Keratinocyte (primary cell): ENCODE measurements around the gene PRKAR1A. TPM values are rescaled to one million over a fixed set of nuclear protein-coding genes. Genes with fewer than 3 reads are reported as not detected.

Source experiments
- DNase-seq: peaks from one replicate; pipeline ENCODE4 v3.0.0-alpha.2; 2011; ENCODE audit warnings: low read depth, missing footprints, low spot score
- FAIRE-seq: peaks from 2 replicates; lab custom pipeline; 2011; peaks lifted over from hg19 to GRCh38; lab: Jason Lieb, UNC
- H2AFZ ChIP-seq: 2 replicates; pipeline ENCODE4 v1.6.0; 2012; ENCODE audit warnings: low read length, control low read depth, inconsistent platforms; ENCODE audit not compliant: control insufficient read depth
- H3K27ac ChIP-seq: 2 replicates; pipeline ENCODE4 v1.5.1; 2011; ENCODE audit warnings: low read length; ENCODE audit not compliant: control insufficient read depth, insufficient read depth
- H3K27me3 ChIP-seq: 3 replicates; pipeline ENCODE4 v1.6.0; 2011; ENCODE audit warnings: low read length; ENCODE audit not compliant: control insufficient read depth, insufficient read depth; ENCODE audit errors: extremely low read depth
- H3K36me3 ChIP-seq, 2 experiments: 2 replicates in 1 of 2; 3 replicates in 1 of 2; pipeline ENCODE4 v1.5.1; 2011; ENCODE audit warnings: low read length in 2 of 2, mild to moderate bottlenecking in 1 of 2; ENCODE audit not compliant: control insufficient read depth in 2 of 2, insufficient read depth in 2 of 2; ENCODE audit errors: extremely low read depth in 1 of 2
- H3K4me1 ChIP-seq: 3 replicates; pipeline ENCODE4 v1.5.1; 2011; ENCODE audit warnings: low read length; ENCODE audit not compliant: control insufficient read depth, insufficient read depth; ENCODE audit errors: extremely low read depth
- H3K4me2 ChIP-seq: 3 replicates; pipeline ENCODE4 v1.6.0; 2011; ENCODE audit warnings: low read depth, low read length; ENCODE audit not compliant: control insufficient read depth, insufficient read depth; ENCODE audit errors: extremely low read depth
- H3K4me3 ChIP-seq, 3 experiments: fragments of 200-600 bp in 1 of 3; sonication (generic) in 1 of 3; 2 replicates in 2 of 3; 3 replicates in 1 of 3; pipeline ENCODE4 v1.5.1; 2011 to 2016; ENCODE audit warnings: low read length in 3 of 3, mild to moderate bottlenecking in 3 of 3, control low read depth in 2 of 3, inconsistent platforms in 1 of 3, low read depth in 1 of 3, mixed read lengths in 1 of 3, mixed run types in 1 of 3, moderate library complexity in 1 of 3; ENCODE audit not compliant: control insufficient read depth in 2 of 3, insufficient read depth in 2 of 3; ENCODE audit errors: extremely low read depth in 1 of 3
- H3K79me2 ChIP-seq: 2 replicates; pipeline ENCODE4 v1.6.0; 2012; ENCODE audit warnings: low read length; ENCODE audit not compliant: control insufficient read depth, insufficient read depth
- H3K9ac ChIP-seq: 3 replicates; pipeline ENCODE4 v1.6.0; 2011; ENCODE audit warnings: low read length; ENCODE audit not compliant: control insufficient read depth, insufficient read depth; ENCODE audit errors: extremely low read depth
- H3K9me1 ChIP-seq: 3 replicates; pipeline ENCODE4 v1.6.0; 2011; ENCODE audit warnings: low read length; ENCODE audit not compliant: control insufficient read depth, insufficient read depth; ENCODE audit errors: extremely low read depth
- H3K9me3 ChIP-seq: 2 replicates; pipeline ENCODE4 v1.5.1; 2012; ENCODE audit warnings: low read depth, low read length; ENCODE audit not compliant: control insufficient read depth
- H4K20me1 ChIP-seq: 3 replicates; pipeline ENCODE4 v1.6.0; 2011; ENCODE audit warnings: low read length; ENCODE audit not compliant: control insufficient read depth, insufficient read depth; ENCODE audit errors: extremely low read depth
- CTCF ChIP-seq, 3 experiments: IDR thresholded peaks in 1 of 3; conservative IDR thresholded peaks in 1 of 3; optimal IDR thresholded peaks in 1 of 3; 2 replicates in 2 of 3; 3 replicates in 1 of 3; pipeline versions ENCODE3 to v1.5.1; 2011; ENCODE audit warnings: low read length in 3 of 3, mild to moderate bottlenecking in 3 of 3, moderate library complexity in 2 of 3, control low read depth in 1 of 3, inconsistent platforms in 1 of 3; ENCODE audit not compliant: insufficient read depth in 2 of 3; ENCODE audit errors: extremely low read depth in 1 of 3
- EZH2 ChIP-seq: IDR thresholded peaks from one replicate; pipeline ENCODE4 v1.6.1; 2012; ENCODE audit warnings: inconsistent platforms, mild to moderate bottlenecking, low read length, moderate library complexity
- dilution Hi-C: fragments of 300-500 bp; cut with MboI; formaldehyde crosslinking; loops from one replicate; pipeline ENCODE4 v1.7.0; 2020; ENCODE audit warnings: low sequenced_read_pairs; ENCODE audit not compliant: extremely low pct_ligation_motif_present
- polyA plus RNA-seq, 5 experiments: library from polyadenylated mRNA; depleted of rRNA in 3 of 5; stranded (reverse) in 3 of 5; stranded (forward) in 1 of 5; unstranded in 1 of 5; fragments of >200 nt; gene quantifications; 1 replicate in 1 of 5; 2 replicates in 3 of 5; 3 replicates in 1 of 5; pipeline versions ENCODE4 v1.2.1 to v1.2.3, GENCODE V29; 2011 to 2012; ENCODE audit warnings: missing spikeins in 2 of 5, low read depth in 1 of 5, low replicate concordance in 1 of 5

Gene PRKAR1A
- polyA plus RNA-seq, 1 donor (not counting 4 experiments of a cell fraction or from before 2014, with no cell fraction given), result 212 TPM

GRCh38 chr17:68482576-68483041 lies 29.6 kb upstream of the PRKAR1A start:
- Histone ChIP-seq H3K36me3 (no peaks in the 10 kb centered on the region), H4K20me1 (no peaks in the 10 kb centered on the region), H3K9ac (no peak overlapping the region), H3K9me1 (no peaks in the 10 kb centered on the region), H2AFZ (no peak overlapping the region), H3K79me2 (no peaks in the 10 kb centered on the region), H3K27me3 (peaks cover 8% of the 10 kb centered on the region), H3K4me2 (no peak overlapping the region), H3K4me3 (no peak overlapping the region), H3K27ac (no peak overlapping the region), H3K4me1 (no peaks in the 10 kb centered on the region), H3K9me3 (no peaks in the 10 kb centered on the region)
- dilution Hi-C loops, result no loop called here
- TF ChIP-seq EZH2 (no peak), CTCF (optimal IDR thresholded peaks at IDR 0.05 in 1 of 3, IDR thresholded peaks at IDR 0.05 in 1 of 3, conservative IDR thresholded peaks at IDR 0.05 in 1 of 3; ENCODE audit: extremely low read depth in 1 of 3, insufficient read depth in 2 of 3, low read length in 3 of 3) (no peak)
- no peak for DNase-seq
- no peak for FAIRE-seq

GRCh38 chr17:68484458-68484857 lies 27.8 kb upstream of the PRKAR1A start:
- dilution Hi-C loops, result no loop called here
- Histone ChIP-seq H2AFZ (no peak overlapping the region), H4K20me1 (no peaks in the 10 kb centered on the region), H3K4me2 (no peak overlapping the region), H3K9ac (no peak overlapping the region), H3K9me1 (no peaks in the 10 kb centered on the region), H3K27me3 (peaks cover 8% of the 10 kb centered on the region), H3K27ac (no peak overlapping the region), H3K4me3 (no peak overlapping the region), H3K36me3 (no peaks in the 10 kb centered on the region), H3K4me1 (no peaks in the 10 kb centered on the region), H3K9me3 (no peaks in the 10 kb centered on the region), H3K79me2 (no peaks in the 10 kb centered on the region)
- no peak for TF ChIP-seq EZH2
- FAIRE-seq (no peak), DNase-seq (no peak)

- no peak for DNase-seq
- no peak overlapping the region for H2AFZ ChIP-seq
- H3K9ac ChIP-seq, result no peak overlapping the region
- H3K27ac ChIP-seq, result no peak overlapping the region
- H3K36me3 ChIP-seq, result no peaks in the 10 kb centered on the region
- no peak for FAIRE-seq
- no peak overlapping the region for H3K4me2 ChIP-seq
- peaks cover 3% of the 10 kb centered on the region for H3K27me3 ChIP-seq
- no peak overlapping the region for H3K4me3 ChIP-seq
- TF ChIP-seq CTCF (optimal IDR thresholded peaks at IDR 0.05 in 1 of 3, IDR thresholded peaks at IDR 0.05 in 1 of 3, conservative IDR thresholded peaks at IDR 0.05 in 1 of 3; ENCODE audit: extremely low read depth in 1 of 3, insufficient read depth in 2 of 3, low read length in 3 of 3), result no peak
- no peak for TF ChIP-seq EZH2
- no peaks in the 10 kb centered on the region for H3K79me2 ChIP-seq
- peaks cover 2% of the 10 kb centered on the region for H3K4me1 ChIP-seq
- no peaks in the 10 kb centered on the region for H3K9me3 ChIP-seq
- dilution Hi-C loops, result no loop called here
- no peaks in the 10 kb centered on the region for H3K9me1 ChIP-seq
- H4K20me1 ChIP-seq, result no peaks in the 10 kb centered on the region
Observed at GRCh38 chr17:68489919-68490318, 22.3 kb upstream of the PRKAR1A start.
